ENCODE measurements around the gene SDK1. TPM values are rescaled to one million over a fixed set of nuclear protein-coding genes. Genes with fewer than 3 reads are reported as not detected.

The SDK1 gene
- total RNA-seq, 1 donor from 2014 or later = 5.4 TPM

- Mint-ChIP-seq H3K27ac (ENCODE audit: unreplicated experiment) (no peak overlapping the region), H3K4me3 (ENCODE audit: unreplicated experiment) (no peak overlapping the region), H3K36me3 (ENCODE audit: unreplicated experiment) (no peaks in the 10 kb centered on the region), H3K9me3 (ENCODE audit: unreplicated experiment) (no peaks in the 10 kb centered on the region), H3K4me1 (ENCODE audit: unreplicated experiment) (no peaks in the 10 kb centered on the region), H3K27me3 (ENCODE audit: unreplicated experiment) (no peaks in the 10 kb centered on the region)
- no peak for TF ChIP-seq CTCF (IDR thresholded peaks at IDR 0.05)
- DNase-seq (ENCODE audit: extremely low spot score, unreplicated experiment) = no peak
Measured at GRCh38 chr7:4138866-4139265, 837.8 kb downstream of the SDK1 start.

- no peaks in the 10 kb centered on the region for H3K27me3 Mint-ChIP-seq (ENCODE audit: unreplicated experiment)
- no peak overlapping the region for H3K27ac Mint-ChIP-seq (ENCODE audit: unreplicated experiment)
- no peak for DNase-seq (ENCODE audit: extremely low spot score, unreplicated experiment)
- no peak overlapping the region for H3K4me3 Mint-ChIP-seq (ENCODE audit: unreplicated experiment)
- TF ChIP-seq CTCF (IDR thresholded peaks at IDR 0.05) = no peak
- H3K4me1 Mint-ChIP-seq (ENCODE audit: unreplicated experiment) = peaks cover 8% of the 10 kb centered on the region
- H3K9me3 Mint-ChIP-seq (ENCODE audit: unreplicated experiment) = no peaks in the 10 kb centered on the region
- no peaks in the 10 kb centered on the region for H3K36me3 Mint-ChIP-seq (ENCODE audit: unreplicated experiment)
Measured at GRCh38 chr7:4139656-4140625, 838.9 kb downstream of the SDK1 start.

- TF ChIP-seq CTCF (IDR thresholded peaks at IDR 0.05) = no peak
- H3K4me1 Mint-ChIP-seq (ENCODE audit: unreplicated experiment) = peaks cover 13% of the 10 kb centered on the region
- no peaks in the 10 kb centered on the region for H3K36me3 Mint-ChIP-seq (ENCODE audit: unreplicated experiment)
- H3K4me3 Mint-ChIP-seq (ENCODE audit: unreplicated experiment) = no peak overlapping the region
- no peak for DNase-seq (ENCODE audit: extremely low spot score, unreplicated experiment)
- H3K27me3 Mint-ChIP-seq (ENCODE audit: unreplicated experiment) = no peaks in the 10 kb centered on the region
- no peaks in the 10 kb centered on the region for H3K9me3 Mint-ChIP-seq (ENCODE audit: unreplicated experiment)
- H3K27ac Mint-ChIP-seq (ENCODE audit: unreplicated experiment) = no peak overlapping the region
Measured at GRCh38 chr7:4140933-4141332, 839.9 kb downstream of the SDK1 start.

GRCh38 chr7:4143006-4143405 lies 842.0 kb downstream of the SDK1 start:
- Mint-ChIP-seq H3K4me3 (ENCODE audit: unreplicated experiment) (no peak overlapping the region), H3K36me3 (ENCODE audit: unreplicated experiment) (no peaks in the 10 kb centered on the region), H3K4me1 (ENCODE audit: unreplicated experiment) (peaks cover 13% of the 10 kb centered on the region), H3K27me3 (ENCODE audit: unreplicated experiment) (no peaks in the 10 kb centered on the region), H3K9me3 (ENCODE audit: unreplicated experiment) (no peaks in the 10 kb centered on the region), H3K27ac (ENCODE audit: unreplicated experiment) (no peak overlapping the region)
- no peak for TF ChIP-seq CTCF (IDR thresholded peaks at IDR 0.05)
- no peak for DNase-seq (ENCODE audit: extremely low spot score, unreplicated experiment)

- H3K4me3 Mint-ChIP-seq (ENCODE audit: unreplicated experiment) = no peak overlapping the region
- H3K4me1 Mint-ChIP-seq (ENCODE audit: unreplicated experiment) = peaks cover 13% of the 10 kb centered on the region
- no peaks in the 10 kb centered on the region for H3K27me3 Mint-ChIP-seq (ENCODE audit: unreplicated experiment)
- no peak overlapping the region for H3K27ac Mint-ChIP-seq (ENCODE audit: unreplicated experiment)
- no peak for TF ChIP-seq CTCF (IDR thresholded peaks at IDR 0.05)
- no peaks in the 10 kb centered on the region for H3K9me3 Mint-ChIP-seq (ENCODE audit: unreplicated experiment)
- no peaks in the 10 kb centered on the region for H3K36me3 Mint-ChIP-seq (ENCODE audit: unreplicated experiment)
- no peak for DNase-seq (ENCODE audit: extremely low spot score, unreplicated experiment)
Measured at GRCh38 chr7:4143511-4144171, 842.6 kb downstream of the SDK1 start.

Data from osteocyte (in vitro differentiated cells).